ENCODE data around the gene RNF214.
"Not testable (repeated sequence)": the region's sequence is repeated elsewhere in the genome, so short reads cannot be mapped to it uniquely, and the experiment has no call there.

The RNF214 gene

GRCh38 chr11:117319214-117319840, 86.9 kb downstream of the RNF214 start:
- H3K27ac ChIP-seq = no peak overlapping the region
- no peak overlapping the region for H3K4me3 ChIP-seq
- TF ChIP-seq CTCF (IDR thresholded peaks at IDR 0.05) = no peak
- no peak for DNase-seq (ENCODE audit: low spot score)

GRCh38 chr11:117327255-117327566, 94.7 kb downstream of the RNF214 start:
- peak overlapping the region; percentile 73 to 93 for H3K27ac ChIP-seq
- peak overlapping the region; percentile 86 for H3K4me3 ChIP-seq
- DNase-seq (ENCODE audit: low spot score) = not testable (repeated sequence)

- Histone ChIP-seq H3K4me3 (peak within 1 kb of the TSS; percentile 86), H3K27ac (peak within 1 kb of the TSS; percentile 73 to 93)
- TF ChIP-seq CTCF (IDR thresholded peaks at IDR 0.05) = no peak
- DNase-seq (ENCODE audit: low spot score) = peak; percentile 97
Observed at GRCh38 chr11:117327567-117328374, 95.3 kb downstream of the RNF214 start, which contains the start of gene CEP164. Gene CEP164, plus strand, starts transcription at chr11:117327854. Its CDS starts 10,733 bp downstream, at chr11:117338587.

- Histone ChIP-seq H3K27ac (peak overlapping the region; percentile 73 to 93), H3K4me3 (peak overlapping the region; percentile 86)
- DNase-seq (ENCODE audit: low spot score) = no peak
- TF ChIP-seq CTCF (IDR thresholded peaks at IDR 0.05) = no peak
Observed at GRCh38 chr11:117328375-117329010, 96.0 kb downstream of the RNF214 start.

GRCh38 chr11:117332843-117333242, 100.4 kb downstream of the RNF214 start:
- no peak overlapping the region for H3K4me3 ChIP-seq
- DNase-seq (ENCODE audit: low spot score) = no peak
- TF ChIP-seq CTCF (IDR thresholded peaks at IDR 0.05) = no peak
- no peak overlapping the region for H3K27ac ChIP-seq

- Histone ChIP-seq H3K27ac (no peak overlapping the region), H3K4me3 (no peak overlapping the region)
- DNase-seq (ENCODE audit: low spot score) = no peak
- TF ChIP-seq CTCF (IDR thresholded peaks at IDR 0.05) = no peak
Observed at GRCh38 chr11:117333917-117334316, 101.4 kb downstream of the RNF214 start.

GRCh38 chr11:117334896-117335295, 102.4 kb downstream of the RNF214 start:
- no peak overlapping the region for H3K27ac ChIP-seq
- TF ChIP-seq CTCF (IDR thresholded peaks at IDR 0.05) = no peak
- DNase-seq (ENCODE audit: low spot score) = no peak
- H3K4me3 ChIP-seq = no peak overlapping the region
